LNCaP clone FGC (cell line): ENCODE results near the gene C10orf71.

Source experiments
- DNase-seq: peaks from one replicate; pipeline ENCODE4 v3.0.0-alpha.2; 2011; ENCODE audit warnings: low read depth
- H3K4me3 ChIP-seq: 2 replicates; pipeline ENCODE4 v1.5.1; 2011; ENCODE audit warnings: mild to moderate bottlenecking, low read depth, low read length, control low read depth
- CTCF ChIP-seq: IDR thresholded peaks from 2 replicates; pipeline ENCODE4 v1.5.1; 2012; ENCODE audit warnings: mild to moderate bottlenecking; ENCODE audit not compliant: control insufficient read depth, insufficient read depth; ENCODE audit errors: extremely low read depth

C10orf71 gene

GRCh38 chr10:49350138-49350537, 51.2 kb downstream of the C10orf71 start:
- no peak for TF ChIP-seq CTCF
- H3K4me3 ChIP-seq: no peak overlapping the region
- no peak for DNase-seq

- no peak for DNase-seq
- TF ChIP-seq CTCF: no peak
- no peak overlapping the region for H3K4me3 ChIP-seq
Observed at GRCh38 chr10:49350846-49351532, 52.0 kb downstream of the C10orf71 start.

- TF ChIP-seq CTCF: no peak
- no peak overlapping the region for H3K4me3 ChIP-seq
- DNase-seq: peak; percentile 53
Observed at GRCh38 chr10:49351669-49352068, 52.7 kb downstream of the C10orf71 start.

GRCh38 chr10:49352323-49352722, 53.4 kb downstream of the C10orf71 start:
- no peak for TF ChIP-seq CTCF
- no peak for DNase-seq
- no peak overlapping the region for H3K4me3 ChIP-seq

- no peak for DNase-seq
- TF ChIP-seq CTCF: no peak
- H3K4me3 ChIP-seq: no peak overlapping the region
Observed at GRCh38 chr10:49353026-49353894, 54.3 kb downstream of the C10orf71 start.

- TF ChIP-seq CTCF: no peak
- H3K4me3 ChIP-seq: no peak overlapping the region
- DNase-seq: no peak
Observed at GRCh38 chr10:49353895-49354566, 55.1 kb downstream of the C10orf71 start.
